WTC11 (cell line): ENCODE data around the gene KIF21B.

Experiments
- CTCF ChIP-seq: fragments of 200-600 bp; IDR thresholded peaks from 2 replicates; pipeline ENCODE4 v1.8.0; 2022; ENCODE audit warnings: antibody characterized with exemption
- ETV6 ChIP-seq: sonication (generic); formaldehyde crosslinking; IDR thresholded peaks from 2 replicates; pipeline ENCODE4 v1.8.1; 2022; ENCODE audit warnings: mild to moderate bottlenecking, missing genetic modification reagents
- GABPB1 ChIP-seq: sonication (generic); formaldehyde crosslinking; IDR thresholded peaks from 2 replicates; pipeline ENCODE4 v1.8.1; 2023; ENCODE audit warnings: mild to moderate bottlenecking, missing genetic modification reagents
- HMGXB4 ChIP-seq: sonication (generic); formaldehyde crosslinking; IDR thresholded peaks from 2 replicates; pipeline ENCODE4 v1.8.1; 2023; ENCODE audit warnings: mild to moderate bottlenecking, moderate library complexity, missing genetic modification reagents
- JUN ChIP-seq: sonication (generic); formaldehyde crosslinking; IDR thresholded peaks from 2 replicates; pipeline ENCODE4 v1.8.0; 2023; ENCODE audit warnings: mild to moderate bottlenecking, missing genetic modification reagents
- MAX ChIP-seq: sonication (generic); formaldehyde crosslinking; IDR thresholded peaks from 2 replicates; pipeline ENCODE4 v1.8.0; 2022; ENCODE audit warnings: mild to moderate bottlenecking, missing genetic modification reagents
- USF2 ChIP-seq: sonication (generic); formaldehyde crosslinking; IDR thresholded peaks from 2 replicates; pipeline ENCODE4 v1.8.1; 2023; ENCODE audit warnings: mild to moderate bottlenecking, missing genetic modification reagents, moderate library complexity
- ZBTB21 ChIP-seq: sonication (generic); formaldehyde crosslinking; IDR thresholded peaks from 2 replicates; pipeline ENCODE4 v1.8.1; 2023; ENCODE audit warnings: mild to moderate bottlenecking, missing genetic modification reagents, borderline replicate concordance
- ZNF263 ChIP-seq: sonication (generic); formaldehyde crosslinking; IDR thresholded peaks from 2 replicates; pipeline ENCODE4 v1.8.1; 2022; ENCODE audit warnings: low read depth, mild to moderate bottlenecking, moderate library complexity, missing genetic modification reagents
- ZNF512 ChIP-seq: sonication (generic); formaldehyde crosslinking; IDR thresholded peaks from 2 replicates; pipeline ENCODE4 v1.8.1; 2022; ENCODE audit warnings: missing genetic modification reagents, borderline replicate concordance

GRCh38 chr1:201004154-201004553 lies 19.4 kb downstream of the KIF21B start:
- TF ChIP-seq CTCF (no peak), USF2 (CRISPR knock-in tag) (no peak), MAX (CRISPR knock-in tag) (no peak), ETV6 (CRISPR knock-in tag) (no peak), ZBTB21 (CRISPR knock-in tag) (no peak), HMGXB4 (no peak), GABPB1 (no peak), ZNF263 (CRISPR knock-in tag) (no peak), JUN (no peak), ZNF512 (no peak)
